ENCODE results near the gene CFAP74. TPM values are rescaled to one million over a fixed set of nuclear protein-coding genes. Genes with fewer than 3 reads are reported as not detected.

The CFAP74 gene
- total RNA-seq, 4 donors from 2014 or later = 0.13 TPM; not detected in 3

DNA sequence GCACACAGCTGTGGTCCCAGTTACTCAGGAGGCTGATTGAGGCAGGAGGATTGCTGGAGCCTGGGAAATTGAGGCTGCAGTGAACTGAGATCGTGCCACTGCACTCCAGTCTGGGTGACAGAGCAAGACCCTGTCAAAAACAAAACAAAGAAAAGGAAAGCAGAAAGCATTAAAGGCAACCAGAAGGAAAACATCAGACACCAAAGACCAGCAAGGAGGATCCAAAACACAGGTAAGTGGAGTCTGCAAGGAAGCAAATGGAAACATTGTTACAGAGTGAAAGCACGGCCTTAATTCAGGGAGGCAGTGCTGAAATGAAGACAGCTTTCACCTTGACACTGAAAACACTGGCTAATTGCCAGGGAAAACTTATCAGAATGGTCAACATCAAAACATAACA lies 40.8 kb downstream of the CFAP74 start:
- Histone ChIP-seq H3K9me3 (no peaks in the 10 kb centered on the region), H3K27me3 (no peaks in the 10 kb centered on the region), H3K27ac (no peak overlapping the region), H3K4me1 (peaks cover 0 to 10% of the 10 kb centered on the region in 2 donors), H3K4me3 (replicated peaks in 1 of 3) (no peak overlapping the region), H3K36me3 (no peaks in the 10 kb centered on the region)
- TF ChIP-seq POLR2A (IDR thresholded peaks at IDR 0.05) (no peak), CTCF (IDR thresholded peaks at IDR 0.05) (no peak)
- DNase-seq = no peak
- intact Hi-C loops (cut with DNase I) = loop anchor here (5.0 kb wide), 1 partner anchor 80 kb away; no protein-coding TSS in a partner anchor
- 83 to 86% methylated on average over 2 of the region's 2 CpGs for WGBS, 2 donors

GRCh38 chr1:1960480-1961196 lies 42.9 kb downstream of the CFAP74 start:
- intact Hi-C loops (cut with DNase I) = loop anchor here (5.0 kb wide), 1 partner anchor 82 kb away; no protein-coding TSS in a partner anchor
- Histone ChIP-seq H3K36me3 (no peaks in the 10 kb centered on the region), H3K4me3 (replicated peaks in 1 of 3) (no peak overlapping the region), H3K9me3 (no peaks in the 10 kb centered on the region), H3K27ac (no peak overlapping the region), H3K4me1 (peaks cover 0 to 10% of the 10 kb centered on the region in 2 donors), H3K27me3 (no peaks in the 10 kb centered on the region)
- DNase-seq = no peak
- TF ChIP-seq POLR2A (IDR thresholded peaks at IDR 0.05) (no peak), CTCF (IDR thresholded peaks at IDR 0.05) (no peak)
- 58 to 68% methylated on average over 17 of the region's 17 CpGs for WGBS, 2 donors

GRCh38 chr1:1959840-1960479 lies 43.6 kb downstream of the CFAP74 start:
- H3K4me3 ChIP-seq (replicated peaks in 1 of 3) = no peak overlapping the region
- H3K27me3 ChIP-seq = no peaks in the 10 kb centered on the region
- H3K27ac ChIP-seq = no peak overlapping the region
- intact Hi-C loops (cut with DNase I) = loop anchor here (5.0 kb wide), 1 partner anchor 82 kb away; no protein-coding TSS in a partner anchor
- peaks cover 0 to 10% of the 10 kb centered on the region in 2 donors for H3K4me1 ChIP-seq
- no peaks in the 10 kb centered on the region for H3K36me3 ChIP-seq
- 13 to 16% methylated on average over 15 to 17 of the region's 23 CpGs for WGBS, 2 donors
- DNase-seq = peak; percentile 87 to 89
- no peaks in the 10 kb centered on the region for H3K9me3 ChIP-seq
- peak; percentile 51 to 88 (median 70) for TF ChIP-seq CTCF (IDR thresholded peaks at IDR 0.05)
- no peak for TF ChIP-seq POLR2A (IDR thresholded peaks at IDR 0.05)

- 83 to 91% methylated on average over 12 of the region's 12 CpGs for WGBS, 2 donors
- TF ChIP-seq POLR2A (IDR thresholded peaks at IDR 0.05) = no peak
- no peak for TF ChIP-seq CTCF (IDR thresholded peaks at IDR 0.05)
- peaks cover 0 to 10% of the 10 kb centered on the region in 2 donors for H3K4me1 ChIP-seq
- DNase-seq = no peak
- H3K27me3 ChIP-seq = no peaks in the 10 kb centered on the region
- no peak overlapping the region for H3K4me3 ChIP-seq (replicated peaks in 1 of 3)
- intact Hi-C loops (cut with DNase I) = no loop called here
- H3K36me3 ChIP-seq = no peaks in the 10 kb centered on the region
- H3K9me3 ChIP-seq = no peaks in the 10 kb centered on the region
- H3K27ac ChIP-seq = no peak overlapping the region
Observed at GRCh38 chr1:1959459-1959839, 44.1 kb downstream of the CFAP74 start.

GRCh38 chr1:1958071-1958541 lies 45.5 kb downstream of the CFAP74 start:
- no peak for DNase-seq
- Histone ChIP-seq H3K27me3 (no peaks in the 10 kb centered on the region), H3K36me3 (no peaks in the 10 kb centered on the region), H3K4me1 (peaks cover 0 to 10% of the 10 kb centered on the region in 2 donors), H3K4me3 (replicated peaks in 1 of 3) (no peak overlapping the region), H3K27ac (no peak overlapping the region), H3K9me3 (no peaks in the 10 kb centered on the region)
- 82 to 88% methylated on average over 28 of the region's 29 CpGs for WGBS, 2 donors
- no peak for TF ChIP-seq POLR2A (IDR thresholded peaks at IDR 0.05)
- intact Hi-C loops (cut with DNase I) = no loop called here

Measured in thyroid gland (tissue), 4 donors.